IMR-90 (cell line): ENCODE data around the gene PLAGL1.

Source experiments
- CEBPB ChIP-seq: IDR thresholded peaks from 2 replicates; pipeline ENCODE4 v1.6.1; 2012; ENCODE audit warnings: low read depth, low read length, improper control_type of control experiment
- CHD1 ChIP-seq: IDR thresholded peaks from 2 replicates; pipeline ENCODE4 v1.6.1; 2012; ENCODE audit warnings: low read depth, low read length, improper control_type of control experiment
- CTCF ChIP-seq: conservative IDR thresholded peaks from 2 replicates; pipeline ENCODE4 v1.5.1; 2012; ENCODE audit warnings: mild to moderate bottlenecking, low read depth, low read length, improper control_type of control experiment
- MAFK ChIP-seq: IDR thresholded peaks from 2 replicates; pipeline ENCODE4 v1.6.1; 2012; ENCODE audit warnings: low read depth, low read length, improper control_type of control experiment
- MAZ ChIP-seq: IDR thresholded peaks from 2 replicates; pipeline ENCODE4 v1.6.1; 2012; ENCODE audit warnings: low read depth, mild to moderate bottlenecking, low read length, improper control_type of control experiment, moderate library complexity, borderline replicate concordance
- MXI1 ChIP-seq: IDR thresholded peaks from 2 replicates; pipeline ENCODE4 v1.6.1; 2012; ENCODE audit warnings: low read depth, mild to moderate bottlenecking, low read length, moderate library complexity, borderline replicate concordance
- NFE2L2 ChIP-seq: fragments of 150-350 bp; IDR thresholded peaks from 2 replicates; pipeline ENCODE4 v1.6.1; 2016; ENCODE audit warnings: low read depth, mild to moderate bottlenecking, low read length
- POLR2A ChIP-seq: IDR thresholded peaks from 2 replicates; pipeline ENCODE4 v1.6.1; 2012; ENCODE audit warnings: mild to moderate bottlenecking, low read depth, low read length
- RCOR1 ChIP-seq: IDR thresholded peaks from 2 replicates; pipeline ENCODE4 v1.6.1; 2012; ENCODE audit warnings: mild to moderate bottlenecking, low read length, improper control_type of control experiment; ENCODE audit not compliant: insufficient replicate concordance
- RFX5 ChIP-seq: IDR thresholded peaks from 2 replicates; pipeline ENCODE4 v1.8.0; 2012; ENCODE audit warnings: low read depth, mild to moderate bottlenecking, low read length, moderate library complexity
- SMC3 ChIP-seq: fragments of 150-350 bp; IDR thresholded peaks from 2 replicates; pipeline ENCODE4 v1.6.1; 2016; ENCODE audit warnings: low read depth, mild to moderate bottlenecking, antibody characterized with exemption, low read length, moderate library complexity
- USF2 ChIP-seq: fragments of 150-350 bp; IDR thresholded peaks from 2 replicates; pipeline ENCODE4 v1.6.1; 2017; ENCODE audit warnings: mild to moderate bottlenecking, antibody characterized with exemption, low read length, low read depth
- TF ChIP-seq, protein P1 (sequence below): fragments of 150-350 bp; IDR thresholded peaks from 2 replicates; pipeline ENCODE4 v1.6.1; 2016; ENCODE audit warnings: low read depth, mild to moderate bottlenecking, low read length, moderate library complexity, borderline replicate concordance

GRCh38 chr6:144029452-144029851, 21.4 kb upstream of the PLAGL1 start:
- no peak for TF ChIP-seq POLR2A
- TF ChIP-seq CTCF = no peak
- TF ChIP-seq CHD1 = no peak
- TF ChIP-seq, protein P1, sequence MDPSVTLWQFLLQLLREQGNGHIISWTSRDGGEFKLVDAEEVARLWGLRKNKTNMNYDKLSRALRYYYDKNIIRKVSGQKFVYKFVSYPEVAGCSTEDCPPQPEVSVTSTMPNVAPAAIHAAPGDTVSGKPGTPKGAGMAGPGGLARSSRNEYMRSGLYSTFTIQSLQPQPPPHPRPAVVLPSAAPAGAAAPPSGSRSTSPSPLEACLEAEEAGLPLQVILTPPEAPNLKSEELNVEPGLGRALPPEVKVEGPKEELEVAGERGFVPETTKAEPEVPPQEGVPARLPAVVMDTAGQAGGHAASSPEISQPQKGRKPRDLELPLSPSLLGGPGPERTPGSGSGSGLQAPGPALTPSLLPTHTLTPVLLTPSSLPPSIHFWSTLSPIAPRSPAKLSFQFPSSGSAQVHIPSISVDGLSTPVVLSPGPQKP = no peak
- TF ChIP-seq MXI1 = no peak
- TF ChIP-seq NFE2L2 = no peak
- no peak for TF ChIP-seq RFX5
- no peak for TF ChIP-seq MAZ
- TF ChIP-seq SMC3 = no peak
- no peak for TF ChIP-seq RCOR1
- TF ChIP-seq USF2 = no peak
- TF ChIP-seq MAFK = no peak
- TF ChIP-seq CEBPB = no peak
